ENCODE data around the gene RAB25.

GRCh38 chr1:156074661-156075060 is 13.7 kb downstream of the RAB25 start:
- TF ChIP-seq, protein P1, sequence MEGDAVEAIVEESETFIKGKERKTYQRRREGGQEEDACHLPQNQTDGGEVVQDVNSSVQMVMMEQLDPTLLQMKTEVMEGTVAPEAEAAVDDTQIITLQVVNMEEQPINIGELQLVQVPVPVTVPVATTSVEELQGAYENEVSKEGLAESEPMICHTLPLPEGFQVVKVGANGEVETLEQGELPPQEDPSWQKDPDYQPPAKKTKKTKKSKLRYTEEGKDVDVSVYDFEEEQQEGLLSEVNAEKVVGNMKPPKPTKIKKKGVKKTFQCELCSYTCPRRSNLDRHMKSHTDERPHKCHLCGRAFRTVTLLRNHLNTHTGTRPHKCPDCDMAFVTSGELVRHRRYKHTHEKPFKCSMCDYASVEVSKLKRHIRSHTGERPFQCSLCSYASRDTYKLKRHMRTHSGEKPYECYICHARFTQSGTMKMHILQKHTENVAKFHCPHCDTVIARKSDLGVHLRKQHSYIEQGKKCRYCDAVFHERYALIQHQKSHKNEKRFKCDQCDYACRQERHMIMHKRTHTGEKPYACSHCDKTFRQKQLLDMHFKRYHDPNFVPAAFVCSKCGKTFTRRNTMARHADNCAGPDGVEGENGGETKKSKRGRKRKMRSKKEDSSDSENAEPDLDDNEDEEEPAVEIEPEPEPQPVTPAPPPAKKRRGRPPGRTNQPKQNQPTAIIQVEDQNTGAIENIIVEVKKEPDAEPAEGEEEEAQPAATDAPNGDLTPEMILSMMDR (tag by site-specific recombination; IDR thresholded peaks at IDR 0.05) = no peak
- TF ChIP-seq INSM2 (tag by site-specific recombination; IDR thresholded peaks at IDR 0.05) (no peak), ZNF16 (tag by site-specific recombination; IDR thresholded peaks at IDR 0.05; ENCODE audit: low read depth) (no peak), YY1 (tag by site-specific recombination; IDR thresholded peaks at IDR 0.05) (no peak), ZNF660 (tag by site-specific recombination; IDR thresholded peaks at IDR 0.05) (no peak), ZBTB7A (tag by site-specific recombination; IDR thresholded peaks at IDR 0.05; ENCODE audit: low read depth) (no peak), ZNF48 (tag by site-specific recombination; IDR thresholded peaks at IDR 0.05) (no peak), ZNF629 (tag by site-specific recombination; IDR thresholded peaks at IDR 0.05) (no peak), ZFP41 (tag by site-specific recombination; IDR thresholded peaks at IDR 0.05; ENCODE audit: borderline replicate concordance) (no peak), ZNF140 (tag by site-specific recombination; IDR thresholded peaks at IDR 0.05) (no peak)

Data from HEK293 (cell line).